ENCODE data around the gene DLG1. TPM values are rescaled to one million over a fixed set of nuclear protein-coding genes. Genes with fewer than 3 reads are reported as not detected.

Gene DLG1
- total and polyA plus RNA-seq, 8 donors = 17.9 to 173 (median 92.9) TPM

DNA sequence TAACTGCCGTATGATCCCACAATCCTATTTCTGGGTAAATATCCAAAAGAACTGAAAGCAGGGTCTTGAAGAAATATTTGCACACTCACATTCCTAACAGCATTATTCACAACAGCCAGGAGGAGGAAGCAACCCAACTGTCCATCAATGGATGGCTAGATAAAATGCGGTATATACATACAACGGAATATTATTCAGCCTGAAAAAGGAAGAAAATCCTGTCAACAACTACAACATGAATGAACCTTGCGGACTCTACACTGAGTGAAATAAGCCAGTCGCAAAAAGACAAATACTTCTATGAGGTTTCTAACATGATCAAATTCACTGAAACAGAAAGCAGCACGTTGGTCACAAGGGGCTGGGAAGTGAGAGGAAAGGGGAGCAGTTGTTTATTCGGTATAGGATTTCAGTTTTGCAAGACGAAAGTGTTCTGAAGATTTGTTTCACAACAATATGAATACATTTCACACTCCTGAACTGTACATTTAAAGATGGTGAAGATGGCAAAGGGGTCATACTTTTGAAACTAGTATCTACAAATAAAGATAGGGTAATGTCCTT, 6.2 kb downstream of the DLG1 start:
- Histone ChIP-seq H3K36me3 (peaks cover 5 to 40% (median 27%) of the 10 kb centered on the region in 4 donors), H3K27ac (no peak overlapping the region), H3K27me3 (no peaks in the 10 kb centered on the region), H3K9me3 (no peaks in the 10 kb centered on the region), H3K4me1 (peaks cover 9 to 71% (median 39%) of the 10 kb centered on the region in 4 donors), H3K4me3 (no peak overlapping the region)
- TF ChIP-seq, protein P1, sequence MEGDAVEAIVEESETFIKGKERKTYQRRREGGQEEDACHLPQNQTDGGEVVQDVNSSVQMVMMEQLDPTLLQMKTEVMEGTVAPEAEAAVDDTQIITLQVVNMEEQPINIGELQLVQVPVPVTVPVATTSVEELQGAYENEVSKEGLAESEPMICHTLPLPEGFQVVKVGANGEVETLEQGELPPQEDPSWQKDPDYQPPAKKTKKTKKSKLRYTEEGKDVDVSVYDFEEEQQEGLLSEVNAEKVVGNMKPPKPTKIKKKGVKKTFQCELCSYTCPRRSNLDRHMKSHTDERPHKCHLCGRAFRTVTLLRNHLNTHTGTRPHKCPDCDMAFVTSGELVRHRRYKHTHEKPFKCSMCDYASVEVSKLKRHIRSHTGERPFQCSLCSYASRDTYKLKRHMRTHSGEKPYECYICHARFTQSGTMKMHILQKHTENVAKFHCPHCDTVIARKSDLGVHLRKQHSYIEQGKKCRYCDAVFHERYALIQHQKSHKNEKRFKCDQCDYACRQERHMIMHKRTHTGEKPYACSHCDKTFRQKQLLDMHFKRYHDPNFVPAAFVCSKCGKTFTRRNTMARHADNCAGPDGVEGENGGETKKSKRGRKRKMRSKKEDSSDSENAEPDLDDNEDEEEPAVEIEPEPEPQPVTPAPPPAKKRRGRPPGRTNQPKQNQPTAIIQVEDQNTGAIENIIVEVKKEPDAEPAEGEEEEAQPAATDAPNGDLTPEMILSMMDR (IDR thresholded peaks at IDR 0.05) = no peak
- TF ChIP-seq POLR2AphosphoS5 (IDR thresholded peaks at IDR 0.05) = no peak
- TF ChIP-seq POLR2A (IDR thresholded peaks at IDR 0.05) = no peak
- no peak for TF ChIP-seq EP300 (IDR thresholded peaks at IDR 0.05)
- 82 to 85% (median 84%) methylated on average over 8 of the region's 8 CpGs for WGBS, 5 donors
- no peak for DNase-seq
- intact Hi-C loops (cut with DNase I; ENCODE audit: low total_unique reads) = no loop called here

DNA sequence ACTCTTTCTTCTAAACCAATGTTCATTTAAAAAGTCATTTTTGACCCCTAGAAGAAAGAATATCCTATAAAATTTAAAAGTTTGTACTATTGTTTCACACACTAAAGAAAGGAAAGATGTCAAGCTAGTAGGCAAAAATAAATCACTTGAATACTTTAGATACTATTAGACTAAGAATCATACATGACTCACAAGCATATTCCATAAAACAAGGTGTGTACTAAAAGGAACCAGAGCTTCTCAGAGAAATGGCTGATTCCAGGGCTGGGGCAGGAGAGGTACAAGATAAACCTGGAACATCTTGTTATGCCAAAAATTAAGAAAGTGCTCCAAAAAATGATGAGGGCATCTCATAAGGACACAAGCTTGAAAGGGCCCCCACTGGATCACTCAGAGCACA, 8.7 kb downstream of the DLG1 start:
- no peak for TF ChIP-seq POLR2AphosphoS5 (IDR thresholded peaks at IDR 0.05)
- no peak for TF ChIP-seq EP300 (IDR thresholded peaks at IDR 0.05)
- TF ChIP-seq, protein P1 (IDR thresholded peaks at IDR 0.05) = no peak
- no peak for TF ChIP-seq POLR2A (IDR thresholded peaks at IDR 0.05)
- no peak overlapping the region for H3K4me3 ChIP-seq
- peaks cover 7 to 56% (median 43%) of the 10 kb centered on the region in 4 donors for H3K36me3 ChIP-seq
- H3K9me3 ChIP-seq = no peaks in the 10 kb centered on the region
- no peak for DNase-seq
- H3K27me3 ChIP-seq = no peaks in the 10 kb centered on the region
- intact Hi-C loops (cut with DNase I; ENCODE audit: low total_unique reads) = no loop called here
- no peak overlapping the region for H3K27ac ChIP-seq
- peaks cover 2 to 48% (median 24%) of the 10 kb centered on the region in 4 donors for H3K4me1 ChIP-seq

DNA sequence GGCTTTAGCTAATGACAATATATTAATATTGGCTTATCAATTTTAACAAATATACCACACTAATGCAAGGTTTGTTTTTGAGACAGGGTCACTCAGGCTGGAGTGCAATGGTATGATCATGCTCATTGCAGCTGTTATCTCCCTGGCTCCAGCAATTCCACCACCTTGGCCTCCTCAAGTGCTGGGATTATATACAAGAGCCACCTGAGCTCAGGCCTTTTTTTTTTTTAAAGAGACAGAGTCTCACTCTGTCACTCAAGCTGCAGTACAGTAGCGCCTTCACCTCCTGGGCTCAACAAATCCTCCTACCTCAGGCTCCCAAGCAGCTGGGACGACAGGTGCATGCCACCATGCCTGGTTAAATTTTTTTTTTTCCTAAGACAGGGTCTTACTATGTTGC, 11.7 kb downstream of the DLG1 start:
- Histone ChIP-seq H3K36me3 (peaks cover 13 to 66% (median 56%) of the 10 kb centered on the region in 4 donors), H3K9me3 (no peaks in the 10 kb centered on the region), H3K4me1 (peaks cover 0 to 19% (median 10%) of the 10 kb centered on the region in 4 donors), H3K27ac (no peak overlapping the region), H3K4me3 (no peak overlapping the region), H3K27me3 (no peaks in the 10 kb centered on the region)
- TF ChIP-seq, protein P1 (IDR thresholded peaks at IDR 0.05) = no peak
- TF ChIP-seq EP300 (IDR thresholded peaks at IDR 0.05) = no peak
- no peak for TF ChIP-seq POLR2A (IDR thresholded peaks at IDR 0.05)
- no peak for TF ChIP-seq POLR2AphosphoS5 (IDR thresholded peaks at IDR 0.05)
- intact Hi-C loops (cut with DNase I; ENCODE audit: low total_unique reads) = no loop called here
- WGBS, 5 donors = 93 to 100% (median 95%) methylated on average over 2 of the region's 2 CpGs
- DNase-seq = no peak

DNA sequence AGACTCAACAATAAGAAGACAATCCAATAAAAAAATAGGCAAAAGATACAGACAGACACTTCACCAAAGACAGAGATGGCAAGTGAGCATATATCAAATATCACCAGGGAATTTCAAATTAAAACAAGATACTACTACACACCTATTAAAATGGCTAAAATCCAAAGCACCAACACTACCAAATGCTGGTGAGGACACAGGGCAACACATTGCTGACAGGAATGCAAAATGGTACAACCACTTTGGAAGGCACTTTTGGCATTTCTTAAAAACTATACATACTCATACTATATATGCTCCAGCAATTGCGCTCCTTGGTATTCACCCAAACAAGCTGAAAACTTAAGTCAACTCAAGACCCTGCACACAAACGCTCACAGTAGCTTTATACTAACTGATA, 12.9 kb downstream of the DLG1 start:
- DNase-seq = no peak
- WGBS, 5 donors = 93 to 98% (median 95%) methylated on average over 2 of the region's 2 CpGs
- no peak for TF ChIP-seq EP300 (IDR thresholded peaks at IDR 0.05)
- TF ChIP-seq POLR2A (IDR thresholded peaks at IDR 0.05) = no peak
- TF ChIP-seq POLR2AphosphoS5 (IDR thresholded peaks at IDR 0.05) = no peak
- TF ChIP-seq, protein P1 (IDR thresholded peaks at IDR 0.05) = no peak
- no peaks in the 10 kb centered on the region for H3K27me3 ChIP-seq
- peaks cover 16 to 73% (median 65%) of the 10 kb centered on the region in 4 donors for H3K36me3 ChIP-seq
- no peak overlapping the region for H3K4me3 ChIP-seq
- no peak overlapping the region for H3K27ac ChIP-seq
- H3K9me3 ChIP-seq = no peaks in the 10 kb centered on the region
- H3K4me1 ChIP-seq = peaks cover 0 to 15% (median 6%) of the 10 kb centered on the region in 4 donors
- intact Hi-C loops (cut with DNase I; ENCODE audit: low total_unique reads) = no loop called here

All from stomach (tissue), 9 donors.